SW480 (cell line): ENCODE measurements around the gene MAFG.

ENCODE experiments used
- DNase-seq: peaks from one replicate; pipeline ENCODE4 v3.0.0-alpha.2; 2016; ENCODE audit warnings: low spot score

MAFG gene

GRCh38 chr17:81939881-81940385 lies 12.4 kb upstream of the MAFG start:
- DNase-seq, result no peak

GRCh38 chr17:81939218-81939617 lies 11.7 kb upstream of the MAFG start:
- no peak for DNase-seq

GRCh38 chr17:81935709-81936084 lies 8.2 kb upstream of the MAFG start:
- DNase-seq, result no peak

- no peak for DNase-seq
Observed at GRCh38 chr17:81934850-81935708, 7.5 kb upstream of the MAFG start.

- DNase-seq, result no peak
Observed at GRCh38 chr17:81934098-81934757, 6.7 kb upstream of the MAFG start.

DNA sequence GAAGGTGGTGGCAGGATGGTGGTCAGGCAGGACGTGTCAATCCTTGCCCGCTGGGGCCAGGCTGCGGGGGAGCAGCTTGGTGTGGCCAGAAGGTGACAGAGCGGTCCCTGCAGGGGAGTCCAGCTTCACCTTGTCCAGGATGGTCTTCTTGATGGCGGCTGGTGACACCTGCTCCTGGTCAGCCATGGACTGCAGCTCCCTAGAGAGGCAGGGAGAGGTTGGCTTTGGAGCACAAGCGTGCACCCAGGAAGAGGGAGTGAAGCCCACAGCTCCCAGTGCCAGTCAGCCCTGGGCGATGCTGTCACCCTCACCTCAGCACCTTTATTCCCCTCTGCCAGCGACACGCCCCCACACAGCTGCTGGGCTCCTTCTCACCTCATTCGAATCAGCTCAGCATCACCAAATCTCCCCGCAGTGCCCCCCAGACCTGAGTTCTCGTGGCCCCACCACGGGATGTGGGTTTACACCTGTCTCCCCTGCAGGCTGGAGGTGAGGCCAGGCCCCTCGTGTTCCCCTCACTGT lies 5.7 kb upstream of the MAFG start:
- no peak for DNase-seq

- DNase-seq, result no peak
Observed at GRCh38 chr17:81932333-81932983, 4.9 kb upstream of the MAFG start.

- DNase-seq, result no peak
Observed at GRCh38 chr17:81931557-81932332, 4.2 kb upstream of the MAFG start.

DNA sequence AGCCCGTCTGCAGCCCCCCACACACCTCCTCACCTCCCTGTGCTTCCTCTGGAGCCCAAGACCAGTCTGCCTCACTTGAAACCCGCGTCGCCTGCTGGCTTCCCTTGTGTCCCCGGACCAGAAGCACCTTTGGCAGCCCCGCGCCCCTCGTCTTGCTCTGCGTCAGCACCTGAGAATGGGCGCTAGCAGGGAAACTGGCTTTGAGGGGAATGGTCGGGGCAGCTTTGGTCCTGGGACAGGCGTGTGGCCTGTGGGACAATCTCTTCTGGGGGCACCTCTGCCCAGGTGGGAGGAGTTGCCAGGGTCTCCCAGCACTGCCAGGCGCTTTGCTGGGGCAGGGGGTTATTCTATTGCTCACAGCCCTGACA lies 3.6 kb upstream of the MAFG start:
- DNase-seq, result no peak

DNA sequence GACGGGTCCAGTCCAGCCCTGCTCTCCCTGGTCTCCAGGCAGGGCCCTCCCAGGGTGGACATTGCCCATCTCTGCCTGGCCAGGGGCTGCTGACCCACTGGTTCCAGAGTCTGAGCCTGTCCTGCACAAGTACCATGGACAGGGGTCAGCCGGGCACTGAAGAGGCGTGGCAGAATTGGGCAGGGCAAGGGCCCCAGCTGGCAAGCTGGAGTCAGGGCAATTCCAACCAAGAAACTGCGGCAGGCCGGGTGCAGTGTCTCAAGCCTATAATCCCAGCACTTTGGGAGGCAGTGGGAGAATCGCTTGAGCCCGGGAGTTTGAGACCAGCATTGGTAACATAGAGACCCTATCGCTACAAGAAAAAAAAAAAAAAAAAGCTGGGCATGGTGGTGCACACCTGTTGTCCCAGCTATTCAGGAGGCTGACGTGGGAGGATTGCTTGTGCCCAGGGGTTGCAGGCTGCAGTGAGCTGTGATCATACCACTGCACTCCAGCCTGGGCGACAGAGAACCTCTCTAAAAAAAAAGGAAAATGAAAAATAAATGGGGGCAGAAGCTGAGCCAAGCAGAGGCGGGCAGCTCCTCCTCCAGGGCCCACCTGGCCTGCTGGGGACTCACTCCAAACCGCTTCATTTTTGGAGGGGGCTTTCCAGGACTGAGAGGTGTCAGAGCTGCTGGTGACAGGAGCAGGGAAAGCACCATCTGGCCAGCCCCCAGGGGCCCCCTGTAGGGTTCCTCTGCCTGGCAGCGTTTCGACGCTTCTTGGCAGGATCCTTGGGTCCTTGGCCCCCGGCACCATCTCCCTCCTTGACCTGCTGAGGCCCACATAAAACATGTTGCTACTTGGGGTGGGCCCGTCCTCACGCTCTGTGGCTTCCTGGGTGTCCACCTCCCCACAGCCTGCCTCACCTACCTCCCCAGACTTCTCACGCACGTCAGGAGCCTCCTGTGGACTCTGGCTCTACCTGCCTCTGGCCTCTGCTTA lies 2.9 kb upstream of the MAFG start:
- DNase-seq, result no peak

DNA sequence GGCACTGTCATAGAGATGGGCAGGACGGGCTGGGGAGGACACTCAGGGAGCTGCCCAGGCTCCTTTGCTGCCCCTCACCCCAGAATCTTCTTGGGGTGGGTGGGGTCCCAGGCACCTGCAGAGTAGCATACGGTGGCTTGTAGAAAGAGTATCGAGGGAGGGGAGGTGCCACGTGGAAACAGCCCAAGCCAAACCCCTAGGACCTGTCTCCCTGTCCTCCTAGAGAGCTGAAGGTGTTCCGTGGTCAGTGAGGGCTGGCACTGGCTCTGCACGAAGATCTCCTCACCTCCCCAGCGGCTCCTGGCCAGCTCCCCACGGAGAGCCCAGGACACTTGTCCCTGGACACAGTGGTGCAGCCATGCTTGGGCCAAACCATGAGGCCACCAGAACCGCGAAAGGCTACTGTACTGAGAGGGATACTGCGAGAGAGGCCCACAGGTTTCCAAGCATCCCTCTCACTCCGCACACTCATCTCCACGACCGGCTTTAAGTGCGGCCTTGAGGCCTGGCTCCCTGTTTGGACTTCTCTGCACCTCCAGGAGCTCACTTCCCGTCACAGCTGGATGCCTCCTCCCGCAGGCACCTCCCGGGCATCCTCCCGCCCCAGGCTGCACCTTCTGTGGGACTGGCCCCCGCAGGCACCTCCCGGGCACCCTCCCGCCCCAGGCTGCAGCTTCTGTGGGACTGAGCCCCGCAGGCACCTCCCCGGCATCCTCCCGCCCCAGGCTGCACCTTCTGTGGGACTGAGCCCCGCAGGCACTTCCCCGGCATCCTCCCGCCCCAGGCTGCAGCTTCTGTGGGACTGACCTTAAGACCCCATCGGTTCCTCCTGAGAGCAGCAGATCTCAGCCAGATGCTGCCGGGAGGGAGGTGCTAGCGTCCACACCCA lies 2.0 kb upstream of the MAFG start:
- no peak for DNase-seq

- no peak for DNase-seq
Observed at GRCh38 chr17:81928544-81929252, 1.2 kb upstream of the MAFG start.

GRCh38 chr17:81927152-81927652 lies 333 bp downstream of the MAFG start:
- DNase-seq, result no peak

DNA sequence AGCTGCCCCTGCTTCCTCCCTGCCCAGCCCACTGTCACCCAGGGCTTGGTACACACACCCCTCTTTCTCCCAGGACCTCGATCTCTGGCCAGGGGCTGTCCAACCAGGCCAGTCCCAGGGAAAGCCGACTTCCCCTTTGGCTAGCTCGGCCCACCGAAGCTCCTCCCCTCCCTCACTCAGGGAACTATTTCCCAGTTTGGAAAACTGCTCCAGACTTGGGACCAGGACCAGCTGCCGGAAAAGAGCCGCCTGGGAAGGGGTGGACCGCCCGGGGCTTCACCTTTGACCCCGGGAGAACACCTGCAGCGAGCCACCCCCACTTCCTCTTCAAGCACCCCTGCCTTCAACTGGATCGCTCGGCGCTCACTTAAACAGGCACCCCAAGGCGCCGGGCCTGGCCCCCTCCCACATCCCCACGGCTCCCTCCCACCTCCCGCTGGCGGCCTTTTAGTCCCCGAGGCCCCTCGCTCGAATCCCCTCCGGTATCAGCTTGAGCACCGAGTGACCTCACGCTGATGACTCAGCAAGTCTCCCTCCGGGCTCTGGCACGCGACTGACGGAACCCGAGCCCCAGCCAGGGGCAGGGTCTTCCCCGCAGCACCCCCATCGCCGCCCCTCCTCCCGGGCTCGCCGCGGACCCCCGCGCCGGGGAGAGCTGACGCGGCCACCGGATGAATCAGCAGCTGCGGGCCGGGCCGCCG lies 934 bp downstream of the MAFG start:
- peak; percentile 72 for DNase-seq

DNA sequence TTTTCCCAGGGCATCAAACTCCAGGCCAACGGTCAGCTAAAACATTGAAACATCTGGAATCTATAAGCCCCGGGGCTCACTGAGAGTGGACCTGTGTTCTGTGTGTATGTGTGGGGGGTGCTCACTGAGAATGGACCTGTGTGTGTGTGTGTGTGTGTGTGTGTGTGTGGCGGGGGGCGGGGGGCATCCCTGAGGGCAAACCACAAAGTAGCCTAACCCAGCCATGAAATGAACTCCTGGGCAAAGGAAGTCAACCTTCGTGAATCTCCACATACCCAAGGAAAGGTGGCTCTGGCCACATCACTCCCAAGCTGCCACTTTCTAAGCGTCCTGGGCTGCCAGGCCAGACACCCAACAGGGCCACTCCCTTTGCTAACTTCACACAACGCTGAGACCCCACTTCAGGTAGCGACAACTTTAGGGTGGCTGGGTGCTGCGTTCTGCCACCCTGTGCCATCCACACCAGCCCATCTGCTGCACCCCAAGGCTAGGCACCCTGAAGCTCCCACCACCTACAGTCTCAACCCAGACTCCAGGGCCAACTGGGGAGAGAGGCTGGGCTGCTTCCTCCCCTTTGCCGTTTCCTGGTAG lies 1.6 kb downstream of the MAFG start:
- no peak for DNase-seq

- DNase-seq, result no peak
Observed at GRCh38 chr17:81924557-81925532, 2.7 kb downstream of the MAFG start.
